ENCODE results near the gene CNTN4. TPM values are rescaled to one million over a fixed set of nuclear protein-coding genes. Genes with fewer than 3 reads are reported as not detected.

The CNTN4 gene
- total RNA-seq, 1 donor from 2014 or later: 16.5 TPM

- Histone ChIP-seq H3K27me3 (ENCODE audit: control insufficient read depth, insufficient read depth, low read length) (no peaks in the 10 kb centered on the region), H3K36me3 (ENCODE audit: control insufficient read depth, insufficient read depth, low read length) (no peaks in the 10 kb centered on the region), H3K4me3 (ENCODE audit: low read depth, low read length) (no peak overlapping the region)
- no peak for DNase-seq (ENCODE audit: low read depth)
- TF ChIP-seq CTCF (IDR thresholded peaks at IDR 0.05; ENCODE audit: insufficient read depth, low read length, poor library complexity, severe bottlenecking): no peak
These were observed 939.7 kb downstream of the CNTN4 start for GRCh38 chr3:3038201-3038991.

GRCh38 chr3:3053974-3054373 lies 955.3 kb downstream of the CNTN4 start:
- H3K27me3 ChIP-seq (ENCODE audit: control insufficient read depth, insufficient read depth, low read length): no peaks in the 10 kb centered on the region
- H3K4me3 ChIP-seq (ENCODE audit: low read depth, low read length): no peak overlapping the region
- no peak for TF ChIP-seq CTCF (IDR thresholded peaks at IDR 0.05; ENCODE audit: insufficient read depth, low read length, poor library complexity, severe bottlenecking)
- H3K36me3 ChIP-seq (ENCODE audit: control insufficient read depth, insufficient read depth, low read length): no peaks in the 10 kb centered on the region
- no peak for DNase-seq (ENCODE audit: low read depth)

GRCh38 chr3:3059645-3060044 lies 961.0 kb downstream of the CNTN4 start:
- Histone ChIP-seq H3K4me3 (ENCODE audit: low read depth, low read length) (no peak overlapping the region), H3K27me3 (ENCODE audit: control insufficient read depth, insufficient read depth, low read length) (no peaks in the 10 kb centered on the region), H3K36me3 (ENCODE audit: control insufficient read depth, insufficient read depth, low read length) (no peaks in the 10 kb centered on the region)
- no peak for TF ChIP-seq CTCF (IDR thresholded peaks at IDR 0.05; ENCODE audit: insufficient read depth, low read length, poor library complexity, severe bottlenecking)
- DNase-seq (ENCODE audit: low read depth): no peak

- H3K4me3 ChIP-seq (ENCODE audit: low read depth, low read length): no peak overlapping the region
- H3K27me3 ChIP-seq (ENCODE audit: control insufficient read depth, insufficient read depth, low read length): no peaks in the 10 kb centered on the region
- H3K36me3 ChIP-seq (ENCODE audit: control insufficient read depth, insufficient read depth, low read length): no peaks in the 10 kb centered on the region
- no peak for TF ChIP-seq CTCF (IDR thresholded peaks at IDR 0.05; ENCODE audit: insufficient read depth, low read length, poor library complexity, severe bottlenecking)
- DNase-seq (ENCODE audit: low read depth): no peak
These were observed 965.6 kb downstream of the CNTN4 start for GRCh38 chr3:3064297-3064696.

GRCh38 chr3:3065876-3066275 lies 967.2 kb downstream of the CNTN4 start:
- DNase-seq (ENCODE audit: low read depth): no peak
- no peak overlapping the region for H3K4me3 ChIP-seq (ENCODE audit: low read depth, low read length)
- H3K27me3 ChIP-seq (ENCODE audit: control insufficient read depth, insufficient read depth, low read length): no peaks in the 10 kb centered on the region
- no peak for TF ChIP-seq CTCF (IDR thresholded peaks at IDR 0.05; ENCODE audit: insufficient read depth, low read length, poor library complexity, severe bottlenecking)
- H3K36me3 ChIP-seq (ENCODE audit: control insufficient read depth, insufficient read depth, low read length): no peaks in the 10 kb centered on the region

GRCh38 chr3:3066378-3066777 lies 967.7 kb downstream of the CNTN4 start:
- no peak overlapping the region for H3K4me3 ChIP-seq (ENCODE audit: low read depth, low read length)
- no peak for TF ChIP-seq CTCF (IDR thresholded peaks at IDR 0.05; ENCODE audit: insufficient read depth, low read length, poor library complexity, severe bottlenecking)
- H3K27me3 ChIP-seq (ENCODE audit: control insufficient read depth, insufficient read depth, low read length): no peaks in the 10 kb centered on the region
- H3K36me3 ChIP-seq (ENCODE audit: control insufficient read depth, insufficient read depth, low read length): no peaks in the 10 kb centered on the region
- DNase-seq (ENCODE audit: low read depth): no peak

Measured in kidney epithelial cell (primary cell).